Measurements from ENCODE around the gene RSRC1.

The RSRC1 gene

DNA sequence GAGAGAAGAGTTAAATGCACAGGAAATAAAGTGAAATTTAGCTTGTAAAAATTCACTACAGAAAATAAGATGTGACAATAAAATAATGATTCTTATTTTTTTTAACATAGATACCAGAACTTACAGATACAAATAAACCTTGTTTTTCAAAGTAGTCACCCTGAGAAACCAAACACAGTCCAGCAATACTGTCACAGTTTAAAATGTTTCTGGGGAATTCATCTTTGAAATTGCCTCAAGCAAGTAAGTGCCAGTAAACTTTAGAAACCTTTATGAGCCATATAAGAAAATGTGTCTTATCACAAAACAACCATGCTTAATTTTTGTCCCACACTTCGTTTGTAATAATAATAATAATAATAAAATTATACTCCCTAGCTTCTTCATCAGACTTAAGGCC, 23.5 kb upstream of the RSRC1 start:
- H4K91ac ChIP-seq (ENCODE audit: low read length) = no peak overlapping the region
- H2BK120ac ChIP-seq (ENCODE audit: low read depth, low read length) = no peak overlapping the region
- H3K9me3 ChIP-seq (ENCODE audit: control insufficient read depth, low read length) = no peaks in the 10 kb centered on the region
- no peak overlapping the region for H3K18ac ChIP-seq (ENCODE audit: low read depth in 1 of 2, low read length in 2 of 2)
- H3K4ac ChIP-seq (ENCODE audit: low read depth in 1 of 2, low read length in 2 of 2) = no peak overlapping the region
- H4K8ac ChIP-seq (ENCODE audit: low read length) = no peak overlapping the region
- H3K4me3 ChIP-seq (ENCODE audit: insufficient read depth in 1 of 2, low read depth in 1 of 2, low read length in 2 of 2) = no peak overlapping the region
- no peak for DNase-seq
- no peak overlapping the region for H2AK5ac ChIP-seq (ENCODE audit: low read length, severe bottlenecking)
- H3K27me3 ChIP-seq (ENCODE audit: control insufficient read depth in 1 of 2, insufficient read depth in 1 of 2, low read length in 2 of 2) = peaks cover 0 to 25% of the 10 kb centered on the region in 2 experiments
- H3K4me1 ChIP-seq (ENCODE audit: control insufficient read depth, insufficient read depth, low read depth, low read length) = no peaks in the 10 kb centered on the region
- no peak overlapping the region for H3K27ac ChIP-seq (ENCODE audit: low read length, poor library complexity, severe bottlenecking)
- H3K14ac ChIP-seq (ENCODE audit: low read length in 2 of 2) = no peak overlapping the region
- no peak overlapping the region for H2AFZ ChIP-seq (ENCODE audit: low read depth, low read length)
- H3K36me3 ChIP-seq (ENCODE audit: control insufficient read depth in 1 of 2, insufficient read depth in 2 of 2, low read depth in 1 of 2, low read length in 2 of 2) = no peaks in the 10 kb centered on the region
- H3K4me2 ChIP-seq (ENCODE audit: low read length, poor library complexity, severe bottlenecking) = no peak overlapping the region
- no peak overlapping the region for H3K23ac ChIP-seq (ENCODE audit: low read length in 2 of 2)
- WGBS = no CpG with 5 or more reads among the region's 1 CpG
- H2BK15ac ChIP-seq (ENCODE audit: low read depth, poor library complexity, severe bottlenecking) = no peak overlapping the region
- H3K9ac ChIP-seq (ENCODE audit: low read length) = no peak overlapping the region
- no peaks in the 10 kb centered on the region for H3K79me1 ChIP-seq (replicated peaks; ENCODE audit: low read length, poor library complexity, severe bottlenecking)
- no peak overlapping the region for H2BK12ac ChIP-seq (ENCODE audit: low read length in 2 of 2)
- H2BK5ac ChIP-seq (ENCODE audit: low read depth, low read length, poor library complexity, severe bottlenecking) = no peak overlapping the region

- no peak overlapping the region for H3K23ac ChIP-seq (ENCODE audit: low read length in 2 of 2)
- no peak overlapping the region for H3K27ac ChIP-seq (ENCODE audit: low read length, poor library complexity, severe bottlenecking)
- no peak overlapping the region for H2AFZ ChIP-seq (ENCODE audit: low read depth, low read length)
- H3K18ac ChIP-seq (ENCODE audit: low read depth in 1 of 2, low read length in 2 of 2) = no peak overlapping the region
- H3K14ac ChIP-seq (ENCODE audit: low read length in 2 of 2) = no peak overlapping the region
- H3K36me3 ChIP-seq (ENCODE audit: control insufficient read depth in 1 of 2, insufficient read depth in 2 of 2, low read depth in 1 of 2, low read length in 2 of 2) = no peaks in the 10 kb centered on the region
- H3K79me1 ChIP-seq (replicated peaks; ENCODE audit: low read length, poor library complexity, severe bottlenecking) = no peaks in the 10 kb centered on the region
- no peaks in the 10 kb centered on the region for H3K9me3 ChIP-seq (ENCODE audit: control insufficient read depth, low read length)
- H3K4me1 ChIP-seq (ENCODE audit: control insufficient read depth, insufficient read depth, low read depth, low read length) = no peaks in the 10 kb centered on the region
- H2BK120ac ChIP-seq (ENCODE audit: low read depth, low read length) = no peak overlapping the region
- no peak overlapping the region for H3K4me2 ChIP-seq (ENCODE audit: low read length, poor library complexity, severe bottlenecking)
- no peak overlapping the region for H4K91ac ChIP-seq (ENCODE audit: low read length)
- no peak overlapping the region for H2BK12ac ChIP-seq (ENCODE audit: low read length in 2 of 2)
- no peak overlapping the region for H2BK15ac ChIP-seq (ENCODE audit: low read depth, poor library complexity, severe bottlenecking)
- no peak overlapping the region for H2BK5ac ChIP-seq (ENCODE audit: low read depth, low read length, poor library complexity, severe bottlenecking)
- H3K4ac ChIP-seq (ENCODE audit: low read depth in 1 of 2, low read length in 2 of 2) = no peak overlapping the region
- no peak overlapping the region for H2AK5ac ChIP-seq (ENCODE audit: low read length, severe bottlenecking)
- 100% methylated on average over 2 of the region's 2 CpGs for WGBS
- no peak overlapping the region for H4K8ac ChIP-seq (ENCODE audit: low read length)
- H3K27me3 ChIP-seq (ENCODE audit: control insufficient read depth in 1 of 2, insufficient read depth in 1 of 2, low read length in 2 of 2) = peaks cover 0 to 29% of the 10 kb centered on the region in 2 experiments
- no peak overlapping the region for H3K9ac ChIP-seq (ENCODE audit: low read length)
- DNase-seq = no peak
- H3K4me3 ChIP-seq (ENCODE audit: insufficient read depth in 1 of 2, low read depth in 1 of 2, low read length in 2 of 2) = no peak overlapping the region
Measured at GRCh38 chr3:158086776-158087175, 23.1 kb upstream of the RSRC1 start.

GRCh38 chr3:158091531-158091930, 18.4 kb upstream of the RSRC1 start:
- no peak overlapping the region for H2BK12ac ChIP-seq (ENCODE audit: low read length in 2 of 2)
- H2BK120ac ChIP-seq (ENCODE audit: low read depth, low read length) = no peak overlapping the region

GRCh38 chr3:158093526-158093925, 16.4 kb upstream of the RSRC1 start:
- peaks cover 16% of the 10 kb centered on the region for H3K4me1 ChIP-seq (ENCODE audit: control insufficient read depth, insufficient read depth, low read depth, low read length)
- no peak overlapping the region for H2AFZ ChIP-seq (ENCODE audit: low read depth, low read length)
- H2BK120ac ChIP-seq (ENCODE audit: low read depth, low read length) = no peak overlapping the region
- 78% methylated on average over 2 of the region's 2 CpGs for WGBS
- no peaks in the 10 kb centered on the region for H3K9me3 ChIP-seq (ENCODE audit: control insufficient read depth, low read length)
- peaks cover 0 to 23% of the 10 kb centered on the region in 2 experiments for H3K36me3 ChIP-seq (ENCODE audit: control insufficient read depth in 1 of 2, insufficient read depth in 2 of 2, low read depth in 1 of 2, low read length in 2 of 2)
- peaks cover 13 to 72% of the 10 kb centered on the region in 2 experiments for H3K27me3 ChIP-seq (ENCODE audit: control insufficient read depth in 1 of 2, insufficient read depth in 1 of 2, low read length in 2 of 2)
- H3K9ac ChIP-seq (ENCODE audit: low read length) = no peak overlapping the region
- H4K91ac ChIP-seq (ENCODE audit: low read length) = no peak overlapping the region
- no peak overlapping the region for H3K4ac ChIP-seq (ENCODE audit: low read depth in 1 of 2, low read length in 2 of 2)
- no peak overlapping the region for H3K18ac ChIP-seq (ENCODE audit: low read depth in 1 of 2, low read length in 2 of 2)
- H2BK12ac ChIP-seq (ENCODE audit: low read length in 2 of 2) = no peak overlapping the region
- no peak overlapping the region for H2BK5ac ChIP-seq (ENCODE audit: low read depth, low read length, poor library complexity, severe bottlenecking)
- no peak overlapping the region for H3K4me2 ChIP-seq (ENCODE audit: low read length, poor library complexity, severe bottlenecking)
- H4K8ac ChIP-seq (ENCODE audit: low read length) = no peak overlapping the region
- H3K27ac ChIP-seq (ENCODE audit: low read length, poor library complexity, severe bottlenecking) = no peak overlapping the region
- H2BK15ac ChIP-seq (ENCODE audit: low read depth, poor library complexity, severe bottlenecking) = no peak overlapping the region
- H3K79me1 ChIP-seq (replicated peaks; ENCODE audit: low read length, poor library complexity, severe bottlenecking) = no peaks in the 10 kb centered on the region
- no peak overlapping the region for H3K14ac ChIP-seq (ENCODE audit: low read length in 2 of 2)
- DNase-seq = no peak
- H3K23ac ChIP-seq (ENCODE audit: low read length in 2 of 2) = no peak overlapping the region
- no peak overlapping the region for H3K4me3 ChIP-seq (ENCODE audit: insufficient read depth in 1 of 2, low read depth in 1 of 2, low read length in 2 of 2)
- H2AK5ac ChIP-seq (ENCODE audit: low read length, severe bottlenecking) = no peak overlapping the region

More at GRCh38 chr3:158091531-158091930, 18.4 kb upstream of the RSRC1 start:
- Histone ChIP-seq H3K27ac (ENCODE audit: low read length, poor library complexity, severe bottlenecking) (no peak overlapping the region), H2BK5ac (ENCODE audit: low read depth, low read length, poor library complexity, severe bottlenecking) (no peak overlapping the region), H3K4me3 (ENCODE audit: insufficient read depth in 1 of 2, low read depth in 1 of 2, low read length in 2 of 2) (no peak overlapping the region), H4K8ac (ENCODE audit: low read length) (no peak overlapping the region), H3K4ac (ENCODE audit: low read depth in 1 of 2, low read length in 2 of 2) (no peak overlapping the region), H3K18ac (ENCODE audit: low read depth in 1 of 2, low read length in 2 of 2) (no peak overlapping the region), H3K4me2 (ENCODE audit: low read length, poor library complexity, severe bottlenecking) (no peak overlapping the region), H2AK5ac (ENCODE audit: low read length, severe bottlenecking) (no peak overlapping the region), H3K9me3 (ENCODE audit: control insufficient read depth, low read length) (no peaks in the 10 kb centered on the region), H3K23ac (ENCODE audit: low read length in 2 of 2) (no peak overlapping the region), H3K14ac (ENCODE audit: low read length in 2 of 2) (no peak overlapping the region), H3K27me3 (ENCODE audit: control insufficient read depth in 1 of 2, insufficient read depth in 1 of 2, low read length in 2 of 2) (peaks cover 12 to 62% of the 10 kb centered on the region in 2 experiments), H3K36me3 (ENCODE audit: control insufficient read depth in 1 of 2, insufficient read depth in 2 of 2, low read depth in 1 of 2, low read length in 2 of 2) (peaks cover 0 to 5% of the 10 kb centered on the region in 2 experiments), H4K91ac (ENCODE audit: low read length) (no peak overlapping the region), H2AFZ (ENCODE audit: low read depth, low read length) (no peak overlapping the region), H3K4me1 (ENCODE audit: control insufficient read depth, insufficient read depth, low read depth, low read length) (peaks cover 7% of the 10 kb centered on the region), H3K79me1 (replicated peaks; ENCODE audit: low read length, poor library complexity, severe bottlenecking) (no peaks in the 10 kb centered on the region), H2BK15ac (ENCODE audit: low read depth, poor library complexity, severe bottlenecking) (no peak overlapping the region), H3K9ac (ENCODE audit: low read length) (no peak overlapping the region)
- 3% methylated on average over 5 of the region's 5 CpGs for WGBS
- peak; percentile 51 for DNase-seq

Measured in mesenchymal stem cell (in vitro differentiated cells and primary cell).